Right forelimb (tissue), 1 donor: ENCODE measurements around the gene PICK1.

Experiments
- DNase-seq: peaks from one replicate; pipeline ENCODE4 v3.0.0-alpha.2; 2018

The PICK1 gene

DNA sequence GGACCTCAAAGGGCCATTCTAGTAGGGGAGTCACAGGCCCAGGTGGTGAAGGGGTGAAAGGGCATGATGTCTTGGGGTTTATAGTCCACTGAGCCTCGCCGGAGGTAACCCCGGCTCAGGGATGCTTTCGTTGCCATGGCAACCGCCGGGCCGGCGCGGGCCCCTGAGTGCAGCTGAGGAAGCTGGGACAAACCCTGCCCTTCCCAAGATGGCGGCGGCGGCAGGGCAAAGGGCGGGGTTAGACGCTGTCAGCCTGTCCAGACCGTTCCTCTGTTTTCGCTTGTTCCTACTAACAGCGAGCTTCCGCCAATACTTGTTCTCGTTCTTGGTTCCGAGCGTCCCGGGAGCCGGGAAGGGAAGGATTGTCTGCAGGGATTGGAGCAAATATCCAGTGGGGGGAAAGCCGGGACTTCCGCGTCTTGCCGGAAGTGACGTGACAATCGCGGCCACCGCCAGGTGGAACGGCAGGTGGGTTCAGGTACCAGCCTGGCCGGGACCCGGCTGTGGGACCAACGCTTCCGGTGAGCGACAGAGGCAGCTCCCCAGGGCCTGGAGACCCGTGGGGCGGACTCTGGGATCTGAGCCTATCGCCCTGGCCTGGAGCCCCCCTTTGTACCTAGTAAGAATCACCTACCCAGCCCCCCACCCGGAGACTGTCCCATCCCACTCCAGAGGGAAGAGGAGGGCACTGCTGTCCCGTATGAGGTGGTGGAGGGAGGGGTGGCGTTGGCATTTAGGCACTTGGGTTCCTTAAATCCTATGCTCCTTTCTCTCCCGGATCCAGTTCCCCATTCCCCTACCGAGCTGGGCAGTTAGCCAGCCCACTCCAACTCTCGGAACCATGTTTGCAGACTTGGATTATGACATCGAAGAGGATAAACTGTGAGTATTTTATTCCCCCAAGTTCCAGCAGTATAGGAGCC, at the start of gene PICK1:
TSS of gene PICK1 (plus strand) at position 436 of the 923 bp plus-strand sequence. CDS start at position 842, 406 bp downstream.
- DNase-seq: peak; percentile 92

DNA sequence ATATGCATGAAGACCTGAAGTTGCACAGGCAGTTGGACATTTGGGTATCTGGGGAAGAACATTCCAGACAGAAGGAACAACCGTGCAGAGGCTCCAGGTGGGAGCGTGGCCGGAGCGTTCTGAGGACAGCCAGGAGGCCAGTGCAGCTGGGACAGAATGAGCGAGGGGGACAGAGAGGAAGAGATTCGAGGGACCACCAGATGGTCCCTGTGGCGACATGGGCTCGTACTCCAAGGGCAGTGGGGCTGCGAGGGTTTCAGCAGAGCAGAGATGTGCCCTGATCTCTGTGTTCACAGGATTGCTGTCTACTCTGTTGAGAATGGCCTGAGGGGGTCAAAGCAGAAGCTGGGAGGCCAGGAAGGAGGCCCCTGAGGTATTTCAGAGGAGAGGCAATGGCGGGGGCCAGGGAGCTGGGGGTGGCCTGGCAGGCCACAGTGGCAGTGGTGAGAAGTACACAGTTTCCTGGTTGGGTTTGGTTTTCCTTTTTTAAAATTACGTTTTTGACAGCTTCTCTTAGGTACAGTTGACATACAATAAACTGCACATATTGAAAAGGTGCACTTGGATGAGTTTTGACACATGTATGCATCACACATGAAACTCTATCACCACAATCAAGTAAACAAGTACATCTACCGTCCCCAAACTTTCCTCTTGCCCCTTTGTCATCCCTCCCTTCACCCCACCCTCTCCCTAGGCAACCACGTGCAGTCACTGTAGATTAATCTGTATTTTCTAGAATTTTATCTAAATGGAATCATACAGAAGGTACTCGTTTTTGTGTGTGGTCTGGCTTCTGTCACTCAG, 48.0 kb upstream of the PICK1 start:
- DNase-seq: no peak

DNA sequence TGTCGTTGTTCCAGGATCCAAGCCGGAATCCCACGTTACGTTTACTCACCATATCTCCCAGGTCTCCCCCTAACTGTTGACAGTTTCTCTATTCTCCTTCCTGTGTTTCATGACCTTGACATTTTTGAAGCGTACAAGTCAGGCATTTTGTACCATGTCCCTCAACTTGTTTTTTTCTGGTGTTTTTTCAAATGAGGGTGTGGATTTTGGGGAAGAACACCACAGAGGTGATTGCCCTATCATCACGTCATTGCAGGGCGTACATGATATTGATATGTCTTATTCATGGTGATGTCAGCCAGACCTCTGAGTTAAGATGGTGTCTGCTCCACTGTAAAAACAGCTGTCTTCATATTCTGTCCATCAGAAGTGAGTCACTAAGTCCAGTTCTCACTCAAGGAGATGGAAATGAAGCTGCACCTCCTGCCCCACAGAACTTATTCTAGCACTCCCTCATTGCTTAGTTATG, 44.6 kb upstream of the PICK1 start:
- DNase-seq: no peak

DNA sequence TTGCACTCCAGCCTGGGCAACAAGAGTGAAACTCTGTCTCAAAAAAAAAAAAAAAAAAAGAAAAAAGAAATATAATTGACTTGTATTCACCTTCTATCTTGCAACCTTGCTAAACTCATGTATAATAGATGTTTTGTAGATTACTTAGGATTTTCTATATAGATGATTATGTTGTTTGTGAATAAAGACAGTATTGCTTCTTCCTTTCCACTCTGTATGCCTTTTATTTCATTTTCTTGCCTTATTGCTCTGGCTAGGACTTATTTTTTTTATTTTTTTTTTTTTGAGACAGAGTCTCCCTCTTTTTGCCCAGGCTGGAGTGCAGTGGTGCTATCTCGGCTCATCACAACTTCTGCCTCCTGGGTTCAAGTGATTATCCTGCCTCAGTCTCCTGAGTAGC, 43.1 kb upstream of the PICK1 start:
- no peak for DNase-seq

DNA sequence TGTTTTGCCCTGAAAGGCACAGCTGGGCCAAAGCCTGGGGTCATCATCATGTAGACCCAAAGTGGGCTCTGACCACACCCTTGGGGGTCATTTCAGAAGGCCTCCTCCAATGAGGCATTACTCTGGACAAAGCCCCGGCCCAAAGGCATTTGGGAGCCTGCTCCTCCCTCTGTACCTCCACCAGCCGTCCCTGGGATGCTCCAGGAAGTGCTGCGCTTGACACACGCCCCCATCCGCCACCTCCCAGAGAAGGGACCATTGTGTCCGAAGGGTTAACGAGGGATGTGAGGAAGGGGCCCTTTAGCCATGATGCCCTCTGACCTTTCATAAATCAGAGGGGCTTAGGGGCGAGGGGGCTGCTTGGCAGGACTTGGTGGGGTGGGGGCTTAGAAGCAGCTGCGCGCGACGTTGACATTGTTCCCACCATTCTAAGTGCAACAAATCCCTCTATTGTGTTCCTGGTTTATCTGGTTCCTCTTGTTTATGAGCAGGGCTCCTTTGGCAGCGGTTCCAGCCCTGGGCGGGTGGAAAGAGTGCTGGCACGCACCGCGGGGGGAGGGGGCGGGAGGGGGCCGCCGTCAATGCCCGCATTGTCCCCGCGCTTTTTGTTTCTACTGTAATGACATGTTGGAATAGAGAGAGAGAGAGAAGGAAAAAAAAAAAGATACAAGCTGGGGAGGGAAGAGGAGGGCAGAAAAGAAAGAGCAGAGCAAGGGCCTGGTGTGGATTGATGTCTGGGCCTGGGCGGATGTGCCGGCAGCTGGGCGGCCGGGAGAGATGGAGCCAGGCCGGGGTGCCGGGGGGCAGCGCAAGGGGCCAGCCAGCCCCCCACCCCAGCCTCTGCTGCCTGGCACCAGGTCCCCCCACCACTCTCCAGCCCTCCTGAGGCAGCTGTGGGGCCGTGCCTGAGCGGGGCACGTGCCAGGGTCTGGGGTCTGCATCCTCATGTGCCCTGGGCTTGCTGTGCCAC, 40.7 kb upstream of the PICK1 start:
- DNase-seq: peak; percentile 66

DNA sequence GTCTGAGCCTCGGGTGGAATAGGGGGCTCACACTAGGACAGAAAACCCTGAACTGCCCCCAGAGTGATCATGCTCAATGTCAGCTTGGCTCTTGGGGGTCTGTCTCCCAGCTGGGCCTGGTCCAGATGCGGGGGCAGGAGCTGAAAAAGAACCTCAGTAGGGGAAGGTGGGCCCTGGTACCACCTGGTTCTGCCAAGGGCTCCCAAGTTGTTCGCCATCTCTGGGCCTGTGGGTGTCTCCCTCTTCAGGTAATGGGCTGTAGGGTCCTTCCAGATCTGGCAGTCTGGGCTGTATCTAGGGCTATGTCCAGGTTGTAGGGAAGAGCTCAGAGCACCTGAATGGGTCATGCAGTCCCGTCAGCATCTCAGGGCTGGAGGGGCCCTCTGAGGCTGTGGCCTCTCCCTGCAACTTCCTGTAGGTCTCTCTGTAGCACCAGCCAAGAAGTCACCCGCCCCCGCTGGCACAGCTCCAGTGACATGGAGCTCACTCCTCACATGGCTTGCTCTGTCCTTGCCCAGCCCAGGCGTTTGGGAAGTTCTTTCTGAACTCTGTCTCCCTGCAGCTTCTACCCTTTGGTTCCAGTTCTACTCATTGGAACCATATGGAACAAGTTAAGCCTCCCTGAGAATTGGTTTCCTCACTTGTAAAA, 39.8 kb upstream of the PICK1 start:
- DNase-seq: peak; percentile 74

DNA sequence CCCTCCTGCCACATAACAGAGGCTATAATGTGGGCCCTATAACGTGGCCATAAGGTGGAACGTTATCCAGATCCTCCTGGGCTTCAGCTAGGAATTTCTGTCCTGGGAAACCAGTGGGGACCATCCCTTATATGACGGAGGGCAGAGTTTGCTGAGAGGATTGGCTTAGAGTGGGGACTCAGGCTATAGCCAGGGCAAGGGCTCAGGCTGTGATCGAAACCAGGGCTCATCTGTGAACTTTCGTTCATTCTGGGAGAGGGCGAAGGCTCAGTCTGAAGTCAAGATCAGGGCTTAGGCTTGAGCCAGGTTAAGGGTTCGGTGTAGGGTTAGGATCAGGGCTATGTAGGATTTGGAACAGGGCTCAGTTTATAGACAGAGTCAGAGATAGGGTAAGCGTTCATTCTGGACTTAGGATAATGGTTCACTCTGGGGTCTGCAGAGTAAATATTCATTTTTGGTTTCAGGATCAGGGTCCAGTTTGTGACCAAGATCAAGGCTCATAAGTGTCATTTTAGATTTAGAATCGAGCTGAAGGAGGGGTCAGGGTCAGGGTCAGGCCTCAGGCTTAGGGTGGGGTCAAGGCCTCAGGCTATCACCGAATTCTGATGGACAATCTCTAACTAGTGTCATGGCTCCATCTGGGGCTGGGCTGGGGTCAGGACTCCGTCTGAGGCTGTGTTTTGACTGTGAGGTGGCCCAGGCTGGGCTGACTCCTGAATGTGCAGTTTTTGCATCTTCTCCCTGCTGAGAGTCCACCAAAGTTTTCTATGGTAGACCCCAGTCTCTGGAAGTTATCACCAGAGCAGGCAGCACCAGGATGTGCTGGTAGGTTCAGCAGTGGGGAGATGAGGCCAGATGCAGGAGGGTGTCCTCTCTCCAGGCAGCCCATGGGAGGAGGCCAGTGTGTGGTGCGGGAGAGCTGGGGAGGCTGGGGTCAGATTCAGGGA, 39.0 kb upstream of the PICK1 start:
- DNase-seq: no peak

DNA sequence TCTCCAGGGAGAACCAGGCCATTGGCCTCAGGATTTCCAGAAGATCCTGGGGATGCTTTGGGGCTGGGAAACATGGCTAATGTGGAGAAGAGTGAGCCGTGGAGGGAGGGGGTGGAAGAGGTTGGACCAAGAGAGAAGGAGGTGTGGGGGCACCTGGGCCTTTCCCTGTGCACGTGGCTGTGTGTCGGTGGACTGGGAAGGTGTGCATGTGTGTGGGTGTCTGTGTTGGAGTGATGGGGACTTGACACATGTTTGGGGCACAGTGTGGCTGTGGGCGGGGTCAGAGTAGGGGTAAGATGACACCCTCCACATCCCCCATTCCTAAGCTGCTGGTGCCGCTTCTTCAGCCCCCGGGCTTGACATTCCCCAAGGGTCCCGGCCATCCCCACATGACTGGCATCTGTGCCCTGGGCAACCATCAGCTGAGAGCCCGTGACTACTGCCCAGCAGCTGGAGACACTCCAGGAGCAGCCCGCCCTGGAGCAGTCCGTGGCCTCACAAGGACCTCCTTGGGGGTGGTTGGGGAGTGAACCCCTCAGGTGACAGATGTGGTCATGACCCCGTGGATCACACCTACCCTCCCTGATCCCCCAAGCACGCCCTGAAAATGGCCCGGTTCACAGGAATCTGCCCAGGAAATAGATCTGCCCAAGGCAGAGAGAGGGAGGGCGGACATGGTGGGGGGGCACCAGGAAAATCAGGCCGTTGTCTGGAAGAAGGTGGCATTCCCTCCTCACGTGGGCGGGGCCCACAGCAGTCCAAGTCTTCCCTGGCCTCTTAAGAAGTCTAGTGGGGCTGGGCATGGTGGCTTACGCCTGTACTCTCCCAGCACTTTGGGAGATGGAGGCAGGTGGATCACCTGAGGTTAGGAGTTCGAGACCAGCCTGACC, 38.0 kb upstream of the PICK1 start:
- no peak for DNase-seq

DNA sequence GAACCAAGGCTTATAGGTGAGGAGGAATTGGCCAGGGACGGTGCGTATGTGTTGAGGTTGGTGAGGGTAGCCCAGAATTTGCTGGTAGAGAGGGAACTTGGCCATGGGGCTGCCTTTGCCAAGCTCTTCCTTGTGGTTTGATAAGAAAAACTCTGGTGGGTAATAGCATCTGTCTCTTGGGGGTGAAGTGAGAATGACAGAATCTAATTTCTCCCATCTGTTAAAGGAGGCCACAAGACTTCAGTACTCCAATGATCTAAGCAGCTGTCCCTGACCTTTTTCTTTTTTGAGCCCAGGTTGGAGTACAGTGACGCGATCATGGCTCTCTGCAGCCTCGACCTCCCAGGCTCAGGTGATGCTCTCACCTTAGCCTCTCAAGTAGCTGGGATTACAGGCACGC, 36.0 kb upstream of the PICK1 start:
- DNase-seq: no peak

DNA sequence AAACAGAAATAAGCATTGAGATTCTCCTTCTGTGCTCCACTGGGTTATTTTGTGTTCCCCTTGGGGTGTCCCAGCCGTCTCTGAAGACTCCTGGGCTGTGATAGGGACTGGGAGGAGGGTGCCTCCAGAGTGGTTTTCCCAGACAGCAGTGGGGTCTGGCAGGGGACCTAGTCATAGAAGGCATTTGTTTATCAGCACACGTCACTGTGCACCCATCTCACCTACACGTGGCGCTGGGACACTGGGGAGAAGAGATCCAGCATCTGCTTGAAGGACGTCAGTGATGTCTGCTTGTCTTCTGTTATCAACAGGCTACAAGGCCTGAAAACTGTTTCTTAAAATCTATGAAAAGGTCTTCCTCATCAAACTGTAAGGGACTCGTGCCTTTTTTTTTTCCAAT, 34.2 kb upstream of the PICK1 start:
- DNase-seq: no peak

DNA sequence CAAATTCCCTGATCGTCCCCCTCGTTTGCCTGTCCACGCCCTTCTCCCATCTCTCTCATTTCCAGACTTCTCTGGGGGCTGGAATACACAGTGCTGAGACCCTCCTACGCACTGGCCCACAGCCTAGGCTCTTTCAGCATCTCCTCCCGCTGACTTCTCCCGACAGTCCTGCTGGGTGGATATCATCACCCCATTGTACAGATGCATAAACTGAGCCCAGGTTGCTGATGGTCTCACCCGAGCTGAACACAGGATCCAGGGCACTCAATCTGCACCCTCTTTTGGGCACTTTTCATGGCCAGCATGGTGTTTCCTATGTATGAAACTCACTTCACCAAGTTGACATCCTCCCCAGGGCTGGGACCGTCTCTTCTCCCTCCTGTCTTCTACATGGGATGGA, 31.7 kb upstream of the PICK1 start:
- DNase-seq: no peak

DNA sequence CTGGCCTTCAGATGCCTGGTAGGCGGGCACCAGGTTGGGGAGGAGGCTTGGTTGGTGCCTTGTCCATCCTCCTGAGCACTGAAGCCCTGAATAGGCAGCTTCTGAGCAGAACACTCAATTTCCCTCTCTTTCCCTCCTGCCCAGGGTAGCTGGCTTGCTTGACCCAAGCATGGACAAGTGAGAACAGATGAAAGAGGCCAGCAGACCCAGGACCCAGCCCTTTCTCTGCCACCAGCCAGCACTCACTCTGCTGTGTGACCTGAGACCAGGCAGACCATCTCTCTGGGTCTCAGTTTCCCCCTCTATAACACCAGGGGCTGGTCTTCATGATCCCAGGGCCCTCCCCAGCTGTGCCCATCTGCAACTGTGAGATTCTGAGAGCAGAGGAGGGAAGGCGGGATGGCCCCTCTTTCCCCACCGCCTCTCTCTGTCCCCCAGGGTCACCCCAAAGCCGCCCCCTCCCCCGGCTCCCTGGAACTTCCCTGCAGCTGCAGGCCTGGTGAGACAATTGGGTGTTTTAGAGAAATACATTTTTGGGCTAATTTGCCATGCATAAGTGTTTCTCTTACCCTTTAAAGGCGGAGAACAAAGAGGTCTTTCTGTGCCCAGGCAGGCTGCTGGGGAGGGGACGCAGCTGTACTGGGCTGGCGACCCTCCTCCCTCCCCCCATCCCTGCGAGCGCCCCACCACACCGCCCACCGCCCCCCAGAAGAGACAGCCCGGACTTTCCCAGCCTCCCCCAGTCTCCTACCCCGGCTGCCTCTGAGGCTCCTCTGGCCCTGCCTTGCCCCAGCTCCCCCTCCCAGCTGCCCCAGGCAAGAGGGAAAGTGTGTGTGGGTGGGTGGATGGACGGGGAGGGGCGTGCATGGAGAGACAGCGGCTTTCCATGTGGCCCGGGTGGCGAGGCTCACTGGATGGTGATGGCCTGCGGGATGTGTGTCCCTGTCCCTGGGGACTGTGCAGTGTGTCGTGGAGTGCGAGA, 30.8 kb upstream of the PICK1 start:
- DNase-seq: no peak

DNA sequence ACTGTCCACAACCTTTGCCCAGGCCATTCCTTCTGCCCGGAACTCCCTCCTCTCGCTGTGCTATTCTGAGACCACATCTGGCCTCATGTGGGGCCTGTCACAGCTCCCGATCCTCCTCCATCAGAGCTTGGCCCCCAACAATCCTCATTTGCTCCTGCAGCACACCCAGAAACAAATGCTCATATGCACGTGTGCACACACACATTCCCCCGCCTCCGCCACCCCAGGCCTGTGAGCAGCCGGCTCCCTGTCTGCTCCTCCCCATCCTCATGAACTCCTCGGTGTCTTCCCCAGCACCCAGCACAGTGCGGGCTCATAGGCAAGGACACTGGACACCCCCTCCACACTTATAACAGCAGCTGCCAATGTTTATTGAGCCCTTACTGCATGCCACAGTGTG, 29.7 kb upstream of the PICK1 start:
- no peak for DNase-seq

DNA sequence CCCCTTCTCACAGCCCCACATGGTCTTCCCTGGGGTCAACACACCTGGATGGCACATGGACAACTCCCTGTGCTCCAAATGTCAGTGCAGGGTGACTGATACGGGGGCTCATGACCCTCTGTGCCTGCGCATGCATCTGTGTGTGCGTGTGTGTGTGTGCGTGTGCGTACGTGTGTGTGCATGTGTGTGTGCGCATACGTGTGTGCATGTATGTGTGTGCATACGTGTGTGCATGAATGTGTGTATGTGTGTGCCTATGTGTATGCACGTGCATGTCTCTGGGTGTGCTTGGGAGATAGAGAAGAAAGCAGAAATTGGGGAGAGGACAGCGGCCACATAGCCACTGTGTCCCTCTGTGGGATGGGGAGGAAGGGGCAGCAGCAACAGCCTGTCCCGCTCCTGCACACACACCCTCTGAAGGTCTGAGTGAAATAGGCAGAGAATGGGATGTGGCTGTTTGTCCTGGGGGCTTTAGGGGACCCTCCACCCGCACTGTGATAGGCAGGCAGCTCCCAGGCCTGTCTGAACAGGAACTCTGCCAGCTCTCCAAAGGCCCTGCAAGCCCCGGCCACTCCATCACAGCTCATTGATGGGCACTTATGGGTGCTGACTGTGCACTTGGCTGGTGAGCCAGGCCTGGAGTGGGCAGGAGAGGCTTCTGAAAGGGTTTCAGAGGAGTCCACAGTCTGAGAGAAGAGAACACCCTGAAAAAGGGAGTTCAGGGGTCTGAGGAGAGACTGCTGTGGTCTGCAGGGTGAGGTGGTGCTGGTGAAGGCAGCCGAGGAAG, 28.7 kb upstream of the PICK1 start:
- DNase-seq: no peak

DNA sequence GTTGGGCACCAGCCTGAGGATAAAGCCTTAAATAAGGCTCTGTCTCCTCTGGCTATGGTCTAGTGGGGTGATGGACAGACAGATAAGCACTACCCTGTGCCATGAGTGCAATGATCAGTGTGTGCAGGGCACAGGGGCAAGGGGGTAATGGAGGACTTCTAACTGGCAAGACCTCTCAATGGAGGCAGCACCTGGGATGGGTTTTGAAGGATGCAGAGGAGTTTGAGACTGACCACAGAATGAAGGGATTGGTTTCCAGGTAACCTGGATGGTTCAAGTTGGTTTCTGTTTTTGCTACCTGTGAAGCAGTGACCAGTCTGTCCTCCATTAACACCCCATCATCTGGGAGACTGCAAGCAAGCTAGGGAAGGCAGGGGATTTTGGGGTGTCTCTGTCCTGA, 27.8 kb upstream of the PICK1 start:
- DNase-seq: no peak

DNA sequence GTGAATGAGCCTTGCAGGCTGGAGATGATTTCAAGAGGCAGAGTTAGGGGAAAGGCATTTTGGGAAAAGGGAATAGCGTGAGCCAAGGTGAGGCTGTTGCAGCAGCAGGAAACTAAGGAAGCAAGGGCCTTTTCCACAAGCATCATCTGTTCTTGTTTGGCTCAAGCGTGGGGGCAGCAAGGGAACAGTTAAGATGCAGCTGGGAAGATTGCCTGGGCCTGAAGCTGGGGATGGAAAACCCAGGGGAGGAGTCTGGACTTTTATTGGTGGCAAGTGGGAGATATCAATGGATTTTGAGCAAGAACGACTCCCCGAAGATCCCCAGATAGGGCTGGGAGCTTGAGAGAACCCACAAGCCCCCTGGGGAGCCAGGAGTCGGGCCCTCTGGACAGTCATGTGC, 27.3 kb upstream of the PICK1 start:
- no peak for DNase-seq

DNA sequence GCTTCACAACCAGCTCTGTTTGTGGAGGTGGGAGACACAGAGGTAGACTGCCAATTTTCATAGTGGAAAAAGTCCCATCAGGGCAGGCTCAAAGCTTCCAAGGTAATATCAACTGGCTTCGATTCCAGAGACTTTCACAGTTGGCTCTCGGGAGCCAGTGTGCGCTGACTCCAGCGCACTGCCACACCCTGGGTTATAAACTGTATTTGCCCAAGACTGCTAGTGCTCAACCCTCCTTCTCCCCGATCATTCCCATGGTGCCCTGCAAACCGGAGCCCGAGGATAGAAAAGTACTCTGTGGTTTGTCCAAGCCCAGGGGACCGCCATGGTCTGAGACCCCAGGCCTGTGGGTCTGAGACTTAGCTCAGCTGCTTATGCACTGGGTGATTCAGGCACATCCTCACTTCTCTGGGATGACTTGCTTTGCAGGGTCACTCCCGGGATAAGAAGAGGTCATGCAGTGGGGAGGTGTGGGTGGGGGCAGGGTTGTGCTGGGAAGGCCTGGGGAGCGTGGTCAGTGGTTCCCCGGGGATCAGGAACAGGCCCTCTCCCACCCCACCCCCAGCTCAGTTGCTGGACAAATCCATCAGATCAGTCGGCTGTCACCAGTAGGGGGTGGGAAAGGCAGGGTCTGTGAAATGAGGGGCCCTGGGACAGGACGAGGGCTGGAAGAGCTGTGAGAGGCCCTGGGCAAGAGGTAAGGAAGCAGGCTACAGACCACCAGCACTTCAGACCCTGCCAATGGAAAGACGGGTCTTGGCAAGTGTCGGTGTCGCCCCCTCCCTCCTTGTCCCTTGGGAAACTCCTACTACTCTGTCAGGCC, 26.7 kb upstream of the PICK1 start:
- DNase-seq: no peak
